Stimulated activated CD8-positive, alpha-beta memory T cell treated with anti-CD3 and anti-CD28 coated beads, Interleukin-4, amount 100 ng/mL, for 24 hours (primary cell): ENCODE data around the gene HAGHL.

ENCODE experiments used
- DNase-seq: peaks from one replicate; pipeline ENCODE4 v3.0.0-alpha.2; 2020; ENCODE audit warnings: low read depth

Gene HAGHL

DNA sequence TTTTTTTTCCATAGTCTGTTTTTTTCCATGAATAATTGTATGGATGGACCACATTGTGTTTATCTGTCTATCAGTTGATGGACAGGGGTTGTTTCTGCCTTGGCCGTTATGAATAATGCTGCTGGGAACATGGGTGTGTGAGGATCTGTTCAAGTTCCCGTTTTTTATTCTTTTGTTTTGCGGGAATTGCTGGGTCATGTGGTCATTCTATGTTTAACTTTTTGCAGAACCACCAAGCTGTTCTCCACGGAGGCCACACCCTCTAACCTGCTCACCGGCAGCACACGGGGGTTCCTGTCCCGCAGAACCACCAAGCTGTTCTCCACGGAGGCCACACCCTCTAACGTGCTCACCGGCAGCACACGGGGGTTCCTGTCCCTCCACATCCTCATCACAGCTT is 27.8 kb downstream of the HAGHL start:
- DNase-seq, result no peak

DNA sequence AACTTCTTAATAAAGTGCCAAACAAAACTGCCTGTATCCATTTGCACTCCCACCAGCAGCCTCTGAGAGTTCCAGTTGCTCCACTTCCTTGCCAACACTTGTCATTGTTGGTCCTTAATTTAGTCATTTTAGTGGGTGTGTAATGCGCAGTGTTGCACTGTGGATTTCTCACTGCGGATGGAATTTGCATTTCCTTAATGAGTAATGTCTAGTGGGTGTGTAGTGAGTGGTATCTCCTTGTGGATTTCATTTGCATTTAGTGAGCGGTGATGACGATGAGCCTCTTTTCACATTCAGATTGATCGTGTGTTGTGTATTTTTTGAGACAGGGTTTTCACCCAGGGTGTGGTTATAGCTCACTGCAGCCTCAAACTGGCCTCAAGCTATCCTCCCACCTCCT is 29.5 kb downstream of the HAGHL start:
- no peak for DNase-seq

DNA sequence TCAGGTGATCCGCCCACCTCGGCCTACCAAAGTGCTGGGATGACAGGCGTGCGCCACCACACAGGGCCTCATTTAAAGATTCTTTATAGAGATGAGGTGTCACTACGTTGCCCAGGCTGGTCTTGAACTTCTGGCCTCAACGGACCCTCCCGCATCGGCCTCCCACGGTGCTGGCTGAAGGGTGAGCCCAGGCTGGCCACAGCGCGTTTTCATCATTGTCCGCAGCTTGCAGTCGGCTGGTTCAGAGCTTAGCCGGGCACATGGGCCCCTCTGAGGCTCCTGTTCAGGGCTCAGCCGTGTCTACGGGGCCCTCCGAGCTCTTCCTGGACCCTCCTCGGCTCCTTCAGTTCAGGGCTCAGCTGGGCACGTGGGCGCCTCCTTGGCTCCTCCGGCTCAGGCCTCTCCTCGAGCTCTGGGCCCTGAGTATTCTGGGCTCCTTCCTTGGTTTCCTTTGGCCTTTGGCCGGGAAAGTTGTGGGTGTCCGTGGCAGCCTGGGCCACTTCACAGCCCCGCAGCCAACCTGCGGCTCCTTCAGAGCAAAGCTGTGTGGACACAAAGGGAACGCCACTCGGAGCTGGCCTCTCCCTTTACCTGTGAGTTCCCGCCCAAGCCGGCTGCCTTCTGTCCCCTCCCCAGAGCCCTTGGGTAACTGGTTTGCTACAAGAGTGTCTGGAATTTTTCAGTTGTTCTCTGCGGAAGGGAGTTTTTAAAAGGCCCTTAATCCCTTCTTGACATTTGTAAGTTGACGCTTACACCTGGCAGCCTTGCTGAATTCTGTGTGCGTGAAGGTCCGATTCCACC is 32.4 kb downstream of the HAGHL start:
- no peak for DNase-seq

DNA sequence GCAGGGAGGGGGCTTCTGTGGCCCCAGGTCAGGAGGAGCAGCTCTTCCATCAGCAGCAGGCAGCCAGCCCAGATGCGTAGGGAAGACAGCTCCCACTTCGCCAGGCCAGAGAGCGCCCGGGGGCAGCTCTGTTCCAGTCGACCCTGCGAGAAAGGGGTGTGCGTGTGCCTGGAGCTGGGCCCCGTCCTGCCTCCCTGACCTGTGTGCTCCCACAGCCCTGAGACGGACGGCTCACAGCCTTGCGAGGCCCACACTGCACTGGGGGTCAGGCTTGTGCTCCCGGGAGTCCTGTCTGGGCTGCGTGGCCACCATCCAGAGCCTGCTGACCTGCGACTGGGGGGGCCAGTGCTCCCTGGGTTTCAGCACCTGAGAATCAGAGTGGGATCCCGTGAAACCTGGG is 33.2 kb downstream of the HAGHL start:
- DNase-seq, result no peak

DNA sequence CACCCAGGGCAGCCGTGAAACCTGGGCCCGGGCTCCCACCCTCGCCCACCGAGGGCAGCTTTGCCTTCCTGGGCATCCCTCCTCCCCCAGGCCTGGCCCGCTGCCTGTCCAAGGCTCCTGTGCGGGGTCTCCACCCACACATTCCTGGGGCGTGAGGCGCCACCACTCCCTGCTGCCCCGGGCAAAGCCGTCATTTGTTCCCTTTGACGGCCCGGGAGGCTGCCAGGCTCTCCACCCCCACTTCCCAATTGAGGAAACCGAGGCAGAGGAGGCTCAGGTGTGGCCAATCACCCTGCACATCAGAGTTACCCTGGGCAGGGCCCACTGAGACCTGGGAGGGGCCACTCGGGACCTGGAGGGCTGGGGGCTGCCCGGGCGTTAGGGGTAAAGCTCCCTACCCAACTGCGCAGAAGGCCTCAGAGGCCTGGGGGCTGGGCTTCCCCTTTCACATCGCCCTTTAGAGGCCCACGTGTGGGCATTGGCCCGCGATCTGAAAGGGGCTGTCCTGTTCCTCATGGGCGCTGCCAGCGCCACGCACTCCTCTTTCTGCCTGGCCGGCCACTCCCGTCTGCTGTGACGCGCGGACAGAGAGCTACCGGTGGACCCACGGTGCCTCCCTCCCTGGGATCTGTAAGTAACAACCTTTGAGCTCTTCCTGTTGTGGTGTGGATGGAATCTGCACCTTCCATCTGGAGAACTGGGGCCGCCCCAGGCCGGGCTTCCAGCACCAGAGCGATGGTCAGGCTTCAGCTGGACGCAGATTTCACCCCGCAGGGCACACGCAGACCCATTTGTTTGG is 33.8 kb downstream of the HAGHL start, which contains the start of gene MSLN:
MSLN (plus strand) TSS at position 190 of the 799 bp plus-strand sequence. CDS start 1,947 bp downstream, outside the sequence.
- no peak for DNase-seq

DNA sequence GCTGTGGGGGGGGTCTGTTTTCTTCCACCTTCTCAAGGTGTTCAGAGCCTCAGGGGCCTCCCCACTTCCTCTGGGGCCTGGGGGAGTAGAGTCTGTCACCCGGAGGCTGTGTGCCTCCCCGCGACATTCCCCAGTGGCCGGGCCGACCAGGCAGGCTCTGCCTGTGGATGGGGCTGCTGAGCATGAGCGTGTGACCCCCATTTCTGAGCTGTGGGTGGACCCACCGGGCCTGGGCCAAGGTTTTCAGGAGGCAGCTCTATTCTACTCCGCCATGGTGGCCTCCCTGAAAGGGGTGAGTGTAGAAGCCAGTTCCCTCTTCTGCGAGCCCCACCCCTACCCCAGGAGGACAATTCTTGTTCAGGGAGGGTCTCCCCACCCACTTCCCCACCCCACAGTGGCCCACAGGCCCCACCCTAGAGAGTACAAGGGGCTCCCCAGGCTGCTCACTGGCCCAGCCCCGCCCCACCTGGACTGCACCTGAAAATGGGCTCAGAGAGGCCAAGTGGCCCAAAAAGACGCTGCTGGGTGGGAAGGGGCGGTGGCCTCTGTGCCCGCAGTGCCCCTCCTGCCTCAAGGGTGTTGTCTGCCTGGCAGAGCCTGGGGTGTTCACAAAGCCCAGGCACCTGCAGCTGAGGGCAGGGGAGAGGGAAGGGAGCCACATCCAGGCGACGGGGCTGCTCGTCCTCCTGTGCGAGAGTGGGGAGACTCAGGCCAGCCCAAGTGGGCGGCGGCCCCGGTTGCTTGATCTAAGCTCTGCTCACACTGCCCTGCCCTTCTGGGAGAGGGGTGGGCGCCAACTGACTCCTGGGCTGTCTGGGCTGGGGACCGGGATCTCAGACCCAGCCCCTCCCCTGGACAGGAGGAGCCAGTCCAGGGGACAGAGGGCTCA is 35.0 kb downstream of the HAGHL start:
- no peak for DNase-seq

DNA sequence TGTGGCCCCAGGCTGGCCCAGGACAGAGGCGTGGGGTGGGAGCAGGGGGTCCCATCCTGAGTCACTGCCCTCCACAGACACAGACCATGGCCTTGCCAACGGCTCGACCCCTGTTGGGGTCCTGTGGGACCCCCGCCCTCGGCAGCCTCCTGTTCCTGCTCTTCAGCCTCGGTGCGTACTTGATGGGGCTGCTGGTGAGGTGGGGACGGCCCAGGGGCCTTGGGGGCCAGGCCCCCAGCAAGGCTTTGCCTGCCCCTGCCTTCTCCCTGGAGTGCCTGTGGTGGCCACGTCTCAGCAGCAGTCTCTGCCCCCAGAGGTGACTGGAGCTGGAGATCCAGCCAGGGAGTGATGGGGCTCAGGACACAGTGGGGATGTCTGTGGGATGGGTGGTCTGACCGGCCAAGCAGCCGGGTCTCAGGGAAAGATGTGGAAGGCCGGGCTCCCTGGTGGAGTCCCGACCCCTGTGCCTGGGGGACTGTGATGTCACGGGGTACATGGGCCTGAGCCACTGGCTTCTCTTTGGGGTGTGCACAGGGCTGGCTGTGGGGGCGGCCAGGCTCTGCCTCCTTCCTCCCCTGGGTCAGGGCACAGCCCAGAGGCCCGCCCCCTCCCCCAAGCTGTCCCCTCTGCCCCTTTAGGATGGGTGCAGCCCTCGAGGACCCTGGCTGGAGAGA is 35.8 kb downstream of the HAGHL start:
- DNase-seq, result no peak

DNA sequence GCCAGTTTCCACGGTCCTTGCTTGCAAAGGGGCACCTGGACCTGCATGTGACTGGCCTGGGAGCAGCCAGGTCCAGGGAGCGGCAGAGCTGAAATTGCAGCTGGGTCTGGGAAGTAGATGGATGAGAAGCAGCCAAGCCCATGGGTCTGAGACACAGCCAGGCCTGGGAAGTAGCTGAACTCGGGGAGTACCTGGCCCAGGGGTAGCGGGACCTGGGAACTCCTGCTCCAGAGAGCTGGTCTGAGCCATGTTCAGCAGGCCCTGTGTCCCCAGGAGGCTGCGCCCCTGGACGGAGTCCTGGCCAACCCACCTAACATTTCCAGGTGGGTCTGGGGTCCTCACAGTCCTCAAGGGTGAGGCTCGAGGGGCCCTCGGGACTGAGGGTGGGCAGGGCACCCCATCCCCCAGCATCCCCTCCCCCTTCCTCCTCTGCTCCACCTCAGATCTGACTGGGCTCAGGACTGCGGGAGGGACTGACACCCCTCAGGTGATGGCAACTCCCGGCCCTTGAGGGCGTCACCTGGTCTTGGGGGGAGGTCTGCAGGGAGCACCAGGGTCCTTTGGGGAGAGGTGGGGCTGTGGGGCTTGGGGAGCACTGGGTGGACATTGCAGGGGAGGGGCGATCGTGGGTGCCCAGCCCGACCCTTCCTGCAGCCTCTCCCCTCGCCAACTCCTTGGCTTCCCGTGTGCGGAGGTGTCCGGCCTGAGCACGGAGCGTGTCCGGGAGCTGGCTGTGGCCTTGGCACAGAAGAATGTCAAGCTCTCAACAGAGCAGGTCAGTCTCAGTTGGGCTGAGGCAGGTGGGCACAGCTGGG is 36.7 kb downstream of the HAGHL start:
- DNase-seq, result no peak

DNA sequence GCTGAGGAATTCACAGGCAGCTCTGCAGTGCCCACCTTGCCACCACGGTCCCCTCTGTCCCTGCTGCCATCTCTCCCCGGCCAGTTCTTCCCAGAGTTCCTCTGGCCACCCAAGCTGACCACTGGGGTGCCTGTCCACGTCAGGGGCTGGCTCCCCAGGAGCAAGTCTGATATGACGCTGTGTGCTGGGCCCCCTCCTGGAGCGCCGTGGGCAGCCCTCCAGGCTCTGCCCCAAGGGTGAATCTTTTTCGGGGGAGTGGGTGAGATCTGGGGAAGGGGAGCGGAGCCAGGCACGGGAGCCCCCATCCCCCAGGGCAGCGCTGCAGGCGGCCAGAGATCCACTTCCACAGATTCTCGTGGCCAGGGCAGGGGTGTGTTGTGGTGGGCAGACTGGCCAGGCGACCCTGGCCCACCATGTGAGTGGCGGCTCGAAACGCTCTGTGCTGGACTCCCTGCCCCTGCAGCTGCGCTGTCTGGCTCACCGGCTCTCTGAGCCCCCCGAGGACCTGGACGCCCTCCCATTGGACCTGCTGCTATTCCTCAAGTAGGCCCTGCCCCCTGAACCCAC is 37.4 kb downstream of the HAGHL start:
- DNase-seq, result no peak

DNA sequence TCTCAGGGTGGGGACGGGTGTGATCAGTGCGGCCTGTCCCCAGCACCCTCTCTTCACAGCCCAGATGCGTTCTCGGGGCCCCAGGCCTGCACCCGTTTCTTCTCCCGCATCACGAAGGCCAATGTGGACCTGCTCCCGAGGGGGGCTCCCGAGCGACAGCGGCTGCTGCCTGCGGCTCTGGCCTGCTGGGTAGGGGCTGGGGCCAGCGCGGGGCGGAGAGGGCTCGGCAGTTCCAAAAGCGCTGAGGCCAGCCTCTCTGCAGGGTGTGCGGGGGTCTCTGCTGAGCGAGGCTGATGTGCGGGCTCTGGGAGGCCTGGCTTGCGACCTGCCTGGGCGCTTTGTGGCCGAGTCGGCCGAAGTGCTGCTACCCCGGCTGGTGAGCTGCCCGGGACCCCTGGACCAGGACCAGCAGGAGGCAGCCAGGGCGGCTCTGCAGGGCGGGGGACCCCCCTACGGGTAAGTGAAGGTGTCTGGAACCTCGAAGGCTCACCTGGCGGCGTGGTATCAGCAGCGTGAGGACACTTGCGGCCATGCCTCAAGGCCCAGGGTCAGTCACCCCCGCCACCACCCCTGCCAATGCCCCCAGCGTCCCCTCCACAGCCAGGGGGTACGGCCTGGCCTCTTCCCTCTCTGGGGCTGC is 38.1 kb downstream of the HAGHL start:
- DNase-seq, result no peak

DNA sequence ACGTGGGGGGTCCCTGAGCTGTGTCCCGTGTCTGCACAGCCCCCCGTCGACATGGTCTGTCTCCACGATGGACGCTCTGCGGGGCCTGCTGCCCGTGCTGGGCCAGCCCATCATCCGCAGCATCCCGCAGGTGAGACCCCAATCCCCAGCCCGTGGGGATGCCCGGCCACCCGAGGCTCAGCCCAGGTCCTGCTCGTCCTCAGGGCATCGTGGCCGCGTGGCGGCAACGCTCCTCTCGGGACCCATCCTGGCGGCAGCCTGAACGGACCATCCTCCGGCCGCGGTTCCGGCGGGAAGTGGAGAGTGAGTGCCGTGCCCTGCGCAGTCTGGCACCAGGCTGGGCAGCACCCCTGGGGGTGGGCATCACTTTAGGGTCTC is 38.6 kb downstream of the HAGHL start:
- no peak for DNase-seq

DNA sequence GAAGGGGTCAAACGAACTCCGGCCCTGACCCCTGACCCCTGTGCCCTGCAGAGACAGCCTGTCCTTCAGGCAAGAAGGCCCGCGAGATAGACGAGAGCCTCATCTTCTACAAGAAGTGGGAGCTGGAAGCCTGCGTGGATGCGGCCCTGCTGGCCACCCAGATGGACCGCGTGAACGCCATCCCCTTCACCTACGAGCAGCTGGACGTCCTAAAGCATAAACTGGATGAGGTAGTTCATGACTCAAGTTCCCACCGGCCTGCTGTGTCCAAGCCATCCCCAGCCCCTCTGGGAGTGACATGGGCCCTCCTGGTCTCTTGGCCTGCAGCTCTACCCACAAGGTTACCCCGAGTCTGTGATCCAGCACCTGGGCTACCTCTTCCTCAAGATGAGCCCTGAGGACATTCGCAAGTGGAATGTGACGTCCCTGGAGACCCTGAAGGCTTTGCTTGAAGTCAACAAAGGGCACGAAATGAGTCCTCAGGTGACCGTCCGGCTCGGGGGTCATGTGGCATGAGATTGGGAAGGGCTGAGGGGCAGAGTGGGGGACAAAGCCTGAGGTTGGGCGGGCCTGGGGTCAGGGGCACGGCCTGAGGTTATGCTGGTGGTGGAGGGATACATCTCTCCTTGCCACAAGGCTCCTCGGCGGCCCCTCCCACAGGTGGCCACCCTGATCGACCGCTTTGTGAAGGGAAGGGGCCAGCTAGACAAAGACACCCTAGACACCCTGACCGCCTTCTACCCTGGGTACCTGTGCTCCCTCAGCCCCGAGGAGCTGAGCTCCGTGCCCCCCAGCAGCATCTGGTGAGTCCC is 39.3 kb downstream of the HAGHL start:
- no peak for DNase-seq

DNA sequence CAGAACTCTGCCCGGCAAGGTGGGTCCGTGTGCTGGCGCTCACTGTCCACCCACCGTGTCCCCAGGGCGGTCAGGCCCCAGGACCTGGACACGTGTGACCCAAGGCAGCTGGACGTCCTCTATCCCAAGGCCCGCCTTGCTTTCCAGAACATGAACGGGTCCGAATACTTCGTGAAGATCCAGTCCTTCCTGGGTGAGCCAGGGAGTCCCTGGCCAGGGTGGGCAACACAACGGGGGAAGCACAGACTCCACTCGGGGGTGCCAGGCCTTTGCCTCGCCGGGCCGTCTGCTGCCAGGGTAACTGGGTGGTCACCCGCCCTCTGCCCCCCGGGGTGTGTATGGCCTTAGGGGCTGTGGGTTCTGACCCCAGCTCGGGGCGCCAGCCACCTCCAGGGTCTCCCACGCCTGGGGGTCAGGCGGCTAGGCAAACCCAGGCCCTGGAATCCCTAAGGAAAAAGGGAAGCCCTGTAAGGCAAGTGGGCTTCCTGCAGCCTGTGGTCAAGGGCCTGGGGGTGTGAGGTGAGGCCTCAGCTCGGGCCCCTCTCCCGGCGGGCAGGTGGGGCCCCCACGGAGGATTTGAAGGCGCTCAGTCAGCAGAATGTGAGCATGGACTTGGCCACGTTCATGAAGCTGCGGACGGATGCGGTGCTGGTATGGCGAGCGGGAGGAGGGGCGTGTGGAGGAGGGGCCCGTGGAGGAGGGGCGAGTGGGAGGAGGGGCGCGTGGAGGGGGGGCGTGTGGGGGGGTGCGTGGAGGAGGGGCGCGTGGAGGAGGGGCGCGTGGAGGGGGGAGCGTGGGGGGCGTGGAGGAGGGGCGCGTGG is 40.1 kb downstream of the HAGHL start:
- DNase-seq, result no peak

DNA sequence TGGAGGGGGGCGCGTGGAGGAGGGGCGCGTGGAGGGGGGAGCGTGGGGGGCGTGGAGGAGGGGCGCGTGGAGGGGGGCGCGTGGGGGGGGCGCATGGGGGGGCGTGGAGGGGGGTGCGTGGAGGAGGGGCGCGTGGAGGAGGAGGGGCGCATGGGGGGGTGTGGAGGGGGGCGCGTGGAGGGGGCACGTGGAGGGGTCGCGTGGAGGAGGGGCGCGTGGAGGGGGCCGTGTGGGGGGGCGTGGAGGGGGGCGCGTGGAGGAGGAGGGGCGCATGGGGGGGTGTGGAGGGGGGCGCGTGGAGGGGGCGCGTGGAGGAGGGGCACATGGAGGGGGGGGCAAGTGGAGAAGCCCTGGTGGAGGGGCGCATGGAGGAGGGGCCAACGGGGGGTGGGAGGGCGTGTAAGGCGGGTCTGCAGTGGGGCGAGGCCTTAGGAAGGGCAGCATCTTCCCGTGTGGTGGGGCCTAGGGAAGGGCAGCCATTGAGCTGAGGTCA is 40.9 kb downstream of the HAGHL start:
- no peak for DNase-seq

DNA sequence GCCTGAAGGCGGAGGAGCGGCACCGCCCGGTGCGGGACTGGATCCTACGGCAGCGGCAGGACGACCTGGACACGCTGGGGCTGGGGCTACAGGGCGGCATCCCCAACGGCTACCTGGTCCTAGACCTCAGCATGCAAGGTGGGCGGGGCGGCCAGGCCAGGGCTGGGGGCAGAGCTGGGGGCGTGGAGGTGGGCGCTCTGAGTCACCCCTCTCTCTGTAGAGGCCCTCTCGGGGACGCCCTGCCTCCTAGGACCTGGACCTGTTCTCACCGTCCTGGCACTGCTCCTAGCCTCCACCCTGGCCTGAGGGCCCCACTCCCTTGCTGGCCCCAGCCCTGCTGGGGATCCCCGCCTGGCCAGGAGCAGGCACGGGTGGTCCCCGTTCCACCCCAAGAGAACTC is 41.5 kb downstream of the HAGHL start:
- no peak for DNase-seq

DNA sequence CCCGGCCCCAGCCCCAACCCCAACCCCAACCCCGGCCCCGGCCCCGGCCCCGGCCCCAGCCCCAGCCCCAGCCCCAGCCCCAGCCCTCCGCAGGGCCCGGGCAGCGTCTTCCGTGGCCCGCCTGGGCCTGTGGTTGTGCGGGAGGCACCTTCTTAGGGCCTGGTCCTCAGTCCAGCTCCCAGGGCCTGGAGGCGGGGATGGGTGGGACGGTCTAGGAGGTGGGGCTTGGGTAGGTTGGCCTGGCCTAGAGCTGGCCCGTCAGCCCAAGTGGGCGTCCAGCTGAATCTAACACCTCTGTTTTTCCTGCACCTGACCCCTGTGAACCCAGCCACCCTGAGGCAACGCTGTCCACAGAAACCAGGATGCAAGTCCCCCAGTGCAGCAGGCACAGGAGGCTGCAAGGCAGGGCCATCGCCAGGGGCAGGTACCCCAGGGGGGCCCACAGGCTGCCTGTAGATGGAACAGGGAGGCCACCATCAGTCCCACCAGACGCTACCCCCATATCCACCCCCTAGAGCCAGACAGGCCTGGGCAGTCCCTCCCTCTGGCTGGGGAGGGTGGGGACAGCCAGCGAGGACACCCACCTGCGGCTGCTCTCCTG is 42.4 kb downstream of the HAGHL start:
- no peak for DNase-seq

DNA sequence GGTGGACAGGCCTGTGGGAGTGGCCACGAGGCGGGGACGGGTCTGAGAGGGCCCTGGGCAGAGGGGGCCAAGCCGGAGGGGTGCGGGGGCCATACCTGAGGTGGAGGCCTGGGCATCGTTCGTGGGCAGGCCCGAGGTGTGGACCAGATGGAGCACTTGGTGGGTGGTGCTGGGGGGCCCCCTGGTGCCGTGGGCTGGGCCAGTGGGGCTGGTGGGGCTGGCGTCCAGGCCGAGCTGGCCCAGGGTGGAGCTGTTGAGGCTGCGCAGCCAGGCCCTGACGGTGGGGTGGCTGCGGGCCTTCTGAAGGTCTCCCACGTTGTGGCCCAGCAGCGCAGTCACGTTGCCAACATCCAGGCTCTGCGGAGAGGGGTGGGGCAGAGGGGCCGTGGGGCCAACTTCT is 43.0 kb downstream of the HAGHL start:
- no peak for DNase-seq

DNA sequence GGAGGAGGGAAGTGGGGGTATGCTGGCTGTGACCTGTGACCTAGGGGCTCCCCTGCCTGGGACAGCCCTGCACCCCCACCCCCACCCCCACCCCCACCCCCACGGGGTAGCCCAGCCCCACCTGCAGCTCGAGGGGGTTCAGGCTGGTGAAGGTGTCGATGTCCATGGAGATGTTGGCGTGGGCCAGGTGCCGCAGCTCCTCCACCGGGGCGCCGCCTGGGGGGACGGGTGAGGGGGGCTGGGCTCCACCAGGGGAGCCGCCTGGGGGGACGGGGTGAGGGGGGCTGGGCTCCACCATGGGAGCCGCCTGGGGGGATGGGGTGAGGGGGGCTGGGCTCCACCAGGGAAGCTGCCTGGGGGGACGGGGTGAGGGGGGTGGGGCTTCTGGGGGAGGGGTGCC is 43.5 kb downstream of the HAGHL start:
- DNase-seq, result no peak
